SK-N-MC (cell line): ENCODE data around the gene PIK3CB.
"Not testable (repeated sequence)": the region's sequence is repeated elsewhere in the genome, so short reads cannot be mapped to it uniquely, and the experiment has no call there.

ENCODE experiments used
- DNase-seq: peaks from one replicate; pipeline ENCODE4 v3.0.0-alpha.2; 2011; ENCODE audit warnings: low read depth, low spot score
- H3K27ac ChIP-seq: fragments of 200-600 bp; sonication (generic); 2 replicates; pipeline ENCODE4 v1.5.1; 2016; ENCODE audit warnings: mixed run types
- H3K36me3 ChIP-seq: fragments of 200-600 bp; sonication (generic); 2 replicates; pipeline ENCODE4 v1.6.1; 2017; ENCODE audit warnings: antibody characterized with exemption, low read length, mixed read lengths; ENCODE audit not compliant: insufficient read depth
- H3K4me3 ChIP-seq: fragments of 200-600 bp; sonication (generic); 2 replicates; pipeline ENCODE4 v1.5.1; 2016
- H3K9ac ChIP-seq: fragments of 200-600 bp; sonication (generic); 2 replicates; pipeline ENCODE4 v1.8.0; 2017; ENCODE audit warnings: mixed run types, mixed read lengths; ENCODE audit not compliant: insufficient read length
- H3K9me3 ChIP-seq: fragments of 200-600 bp; sonication (generic); 2 replicates; pipeline ENCODE4 v1.6.1; 2017; ENCODE audit warnings: low read depth, mild to moderate bottlenecking, antibody characterized with exemption, low read length, moderate library complexity, mixed read lengths
- EZH2 ChIP-seq: fragments of 200-600 bp; sonication (generic); IDR thresholded peaks from one replicate; pipeline ENCODE4 v1.6.1; 2017; ENCODE audit warnings: antibody characterized with exemption
- FOXP2 ChIP-seq: optimal IDR thresholded peaks from 2 replicates; pipeline ENCODE3; 2011; ENCODE audit warnings: mild to moderate bottlenecking, moderate library complexity; ENCODE audit not compliant: insufficient read depth; ENCODE audit errors: extremely low read length, control extremely low read depth
- POLR2AphosphoS5 ChIP-seq: IDR thresholded peaks from 2 replicates; pipeline ENCODE4 v1.6.1; 2012; ENCODE audit warnings: mild to moderate bottlenecking, low read depth, low read length, borderline replicate concordance

PIK3CB gene

DNA sequence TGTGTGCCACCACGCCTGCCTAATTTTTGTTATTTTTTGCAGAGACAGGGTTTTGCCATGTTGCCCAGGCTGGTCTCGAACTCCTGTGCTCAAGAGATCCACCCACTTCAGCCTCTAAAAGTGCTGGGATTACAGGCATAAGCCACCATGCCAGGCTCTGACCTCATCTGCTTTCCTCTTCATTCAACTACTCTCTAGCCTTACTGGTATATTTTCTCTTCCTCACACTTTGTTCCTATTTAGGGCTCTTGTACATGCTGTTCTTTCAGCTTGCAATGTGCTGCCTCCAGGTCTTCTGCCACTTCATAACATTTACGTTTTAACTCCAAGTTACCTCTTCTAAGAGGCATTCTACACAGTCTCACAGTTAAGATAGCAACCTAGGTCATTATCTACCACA lies 34.9 kb downstream of the PIK3CB start:
- no peak overlapping the region for H3K9ac ChIP-seq
- no peaks in the 10 kb centered on the region for H3K36me3 ChIP-seq
- DNase-seq, result no peak
- no peak for TF ChIP-seq EZH2
- no peak for TF ChIP-seq POLR2AphosphoS5
- no peak for TF ChIP-seq FOXP2
- H3K27ac ChIP-seq, result no peak overlapping the region
- no peak overlapping the region for H3K4me3 ChIP-seq
- H3K9me3 ChIP-seq, result no peaks in the 10 kb centered on the region

DNA sequence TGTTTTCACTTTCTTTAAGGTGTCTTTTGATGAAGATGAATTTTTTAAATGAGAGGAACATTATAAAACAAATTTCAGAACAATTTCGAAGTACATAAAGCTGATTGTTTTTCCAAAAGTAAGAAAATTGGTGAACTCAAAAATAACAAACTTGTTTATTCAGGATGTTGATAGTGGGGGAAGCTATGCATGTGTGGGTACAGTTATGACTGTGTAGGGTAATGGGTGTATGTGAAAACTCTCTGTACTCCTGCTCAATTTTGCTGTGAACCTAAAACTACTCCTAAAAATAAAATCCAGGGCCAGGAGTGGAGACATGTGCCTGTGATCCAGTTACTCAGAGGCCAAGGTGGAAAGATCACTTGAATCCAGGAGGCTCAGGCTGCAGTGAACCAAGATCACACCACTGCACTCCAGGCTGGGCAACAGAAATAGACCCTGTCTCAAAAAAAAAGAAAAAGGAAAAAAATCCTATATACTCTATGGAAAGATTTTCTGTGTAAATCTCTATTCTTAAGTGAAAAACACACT lies 37.2 kb downstream of the PIK3CB start:
- no peak overlapping the region for H3K4me3 ChIP-seq
- no peaks in the 10 kb centered on the region for H3K36me3 ChIP-seq
- H3K9ac ChIP-seq, result no peak overlapping the region
- H3K27ac ChIP-seq, result no peak overlapping the region
- no peaks in the 10 kb centered on the region for H3K9me3 ChIP-seq
- DNase-seq, result no peak
- TF ChIP-seq POLR2AphosphoS5 (no peak), EZH2 (no peak), FOXP2 (no peak)

DNA sequence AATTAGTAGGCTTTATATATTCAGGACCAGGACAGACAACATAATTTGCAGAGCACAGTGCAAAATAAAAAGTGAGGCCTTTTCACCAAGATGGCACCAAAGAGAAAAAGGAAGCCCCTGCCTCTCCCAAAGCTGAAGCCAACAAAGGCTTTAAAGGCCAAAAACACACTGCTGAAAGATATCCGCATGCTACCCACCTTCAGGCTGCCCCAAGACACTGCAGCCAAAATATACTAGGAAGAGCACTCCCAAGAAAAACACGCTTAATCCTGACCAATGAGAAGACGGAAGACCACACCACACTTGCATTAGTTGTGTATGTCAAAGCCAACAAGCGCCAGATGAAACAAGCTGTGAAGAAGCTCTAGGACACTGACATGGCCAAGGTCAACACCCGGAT lies 38.0 kb downstream of the PIK3CB start:
- no peaks in the 10 kb centered on the region for H3K36me3 ChIP-seq

DNA sequence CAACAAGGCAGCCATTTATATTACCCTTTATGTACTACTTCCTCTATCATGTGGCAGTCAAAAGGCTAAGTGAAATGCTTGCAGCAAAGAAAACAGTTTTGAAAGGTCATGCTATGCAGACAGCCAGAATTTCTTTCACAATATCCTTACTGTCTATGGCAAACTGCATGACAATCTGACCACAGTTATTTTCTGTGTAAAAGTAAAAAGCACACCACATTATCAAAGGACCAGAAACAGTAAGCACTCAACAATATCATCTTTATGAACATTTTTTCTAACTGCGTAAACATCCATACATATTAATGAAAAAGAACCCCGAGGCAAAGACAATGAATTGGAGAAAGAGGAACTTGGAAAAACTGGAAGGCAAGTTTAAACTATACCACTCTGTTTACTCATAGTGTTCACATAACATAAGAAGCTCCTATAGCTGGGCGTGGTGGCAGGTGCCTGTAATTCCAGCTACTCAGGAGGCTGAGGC lies 47.9 kb downstream of the PIK3CB start:
- Histone ChIP-seq H3K4me3 (peak overlapping the region; percentile 56), H3K9me3 (no peaks in the 10 kb centered on the region), H3K9ac (no peak overlapping the region), H3K36me3 (no peaks in the 10 kb centered on the region), H3K27ac (peak overlapping the region; percentile 59)
- DNase-seq, result peak; percentile 55
- TF ChIP-seq FOXP2, result no peak
- no peak for TF ChIP-seq POLR2AphosphoS5
- TF ChIP-seq EZH2, result no peak

More for the DNA sequence above, 38.0 kb downstream of the PIK3CB start:
- H3K4me3 ChIP-seq, result no peak overlapping the region
- no peak overlapping the region for H3K9ac ChIP-seq
- DNase-seq, result no peak
- H3K27ac ChIP-seq, result no peak overlapping the region
- no peaks in the 10 kb centered on the region for H3K9me3 ChIP-seq
- no peak for TF ChIP-seq EZH2
- no peak for TF ChIP-seq FOXP2
- TF ChIP-seq POLR2AphosphoS5, result no peak

DNA sequence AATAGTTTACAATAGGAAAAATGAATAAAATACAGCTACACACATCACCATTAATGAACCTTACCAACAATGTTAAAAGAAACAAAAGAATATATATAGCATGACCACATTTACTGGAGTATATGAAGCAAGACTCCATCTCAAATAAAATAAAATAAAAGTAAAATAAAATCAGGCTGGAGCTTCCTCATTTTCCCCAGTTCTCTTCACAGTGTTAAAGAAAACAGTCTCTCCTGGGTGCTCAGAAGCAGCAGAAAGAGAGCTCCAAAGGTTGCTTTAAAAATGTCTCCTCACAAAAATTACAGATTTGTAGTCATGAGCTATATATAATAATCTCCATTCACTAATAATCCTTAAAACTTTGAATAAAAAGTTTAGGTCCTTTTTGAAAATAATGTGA lies 48.8 kb downstream of the PIK3CB start:
- no peak for DNase-seq
- no peak overlapping the region for H3K27ac ChIP-seq
- H3K9me3 ChIP-seq, result no peaks in the 10 kb centered on the region
- H3K36me3 ChIP-seq, result no peaks in the 10 kb centered on the region
- TF ChIP-seq FOXP2 (no peak), EZH2 (no peak), POLR2AphosphoS5 (no peak)
- H3K4me3 ChIP-seq, result no peak overlapping the region
- H3K9ac ChIP-seq, result no peak overlapping the region

DNA sequence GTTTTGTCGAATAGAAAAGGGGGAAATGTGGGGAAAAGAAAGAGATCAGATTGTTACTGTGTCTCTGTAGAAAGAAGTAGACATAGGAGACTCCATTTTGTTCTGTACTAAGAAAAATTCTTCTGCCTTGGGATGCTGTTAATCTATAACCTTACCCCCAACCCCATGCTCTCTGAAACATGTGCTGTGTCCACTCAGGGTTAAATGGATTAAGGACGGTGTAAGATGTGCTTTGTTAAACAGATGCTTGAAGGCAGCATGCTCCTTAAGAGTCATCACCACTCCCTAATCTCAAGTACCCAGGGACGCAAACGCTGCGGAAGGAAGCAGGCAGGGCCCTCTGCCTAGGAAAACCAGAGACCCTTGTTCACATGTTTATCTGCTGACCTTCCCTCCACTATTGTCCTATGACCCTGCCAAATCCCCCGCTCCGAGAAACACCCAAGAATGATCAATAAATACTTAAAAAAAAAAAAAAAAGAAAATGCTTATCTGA lies 49.3 kb downstream of the PIK3CB start:
- not testable (repeated sequence) for H3K27ac ChIP-seq, DNase-seq, H3K36me3 ChIP-seq

DNA sequence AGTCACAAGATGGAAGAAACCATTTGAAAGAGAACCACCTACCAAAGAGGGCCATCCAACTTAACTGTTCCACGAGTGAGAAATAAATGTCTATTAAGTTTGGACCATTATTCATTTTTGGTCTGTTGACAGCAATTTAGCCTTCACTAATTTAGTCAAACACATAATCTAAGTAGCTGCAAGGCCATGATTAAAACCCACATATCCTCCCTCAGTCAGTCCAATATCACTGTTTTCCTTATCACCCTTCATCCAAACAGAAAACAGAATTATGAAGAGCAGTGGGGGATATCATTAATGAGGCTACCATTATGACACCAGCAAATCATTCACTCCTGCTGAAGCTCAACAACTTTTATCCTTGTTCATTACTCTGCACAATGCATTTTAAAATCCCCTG lies 52.0 kb downstream of the PIK3CB start:
- TF ChIP-seq POLR2AphosphoS5, result no peak
- TF ChIP-seq EZH2, result no peak
- no peak for TF ChIP-seq FOXP2
- no peak overlapping the region for H3K27ac ChIP-seq
- no peak for DNase-seq
- H3K36me3 ChIP-seq, result no peaks in the 10 kb centered on the region
- no peak overlapping the region for H3K4me3 ChIP-seq
- no peak overlapping the region for H3K9ac ChIP-seq
- H3K9me3 ChIP-seq, result no peaks in the 10 kb centered on the region

More for the DNA sequence above, 49.3 kb downstream of the PIK3CB start:
- not testable (repeated sequence) for H3K9ac ChIP-seq, H3K4me3 ChIP-seq, H3K9me3 ChIP-seq

DNA sequence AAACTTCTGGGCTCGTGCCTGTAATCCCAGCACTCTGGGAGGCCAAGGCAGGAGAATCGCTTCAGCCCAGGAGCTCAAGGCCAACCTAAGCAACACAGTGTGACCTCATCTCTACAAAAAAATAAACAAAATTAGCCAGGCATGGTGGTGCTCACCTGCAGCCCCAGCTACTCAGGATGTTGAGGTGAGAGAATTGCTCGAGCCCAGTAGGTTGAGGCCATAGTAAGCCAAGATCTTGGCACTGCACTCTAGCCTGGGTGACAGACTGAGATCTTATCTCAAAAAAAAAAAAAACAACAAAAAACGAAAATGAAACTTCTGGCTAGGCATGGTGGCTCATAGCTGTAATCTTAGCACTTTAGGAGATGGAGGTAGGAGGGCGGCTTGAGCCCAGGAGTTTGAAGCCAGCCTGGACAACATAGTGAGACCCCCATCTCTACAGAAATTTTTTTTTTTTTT lies 53.7 kb downstream of the PIK3CB start:
- H3K9ac ChIP-seq, result no peak overlapping the region
- no peak for TF ChIP-seq EZH2
- no peak for TF ChIP-seq POLR2AphosphoS5
- no peak for TF ChIP-seq FOXP2
- H3K9me3 ChIP-seq, result no peaks in the 10 kb centered on the region
- DNase-seq, result no peak
- no peak overlapping the region for H3K4me3 ChIP-seq
- no peaks in the 10 kb centered on the region for H3K36me3 ChIP-seq
- H3K27ac ChIP-seq, result no peak overlapping the region

DNA sequence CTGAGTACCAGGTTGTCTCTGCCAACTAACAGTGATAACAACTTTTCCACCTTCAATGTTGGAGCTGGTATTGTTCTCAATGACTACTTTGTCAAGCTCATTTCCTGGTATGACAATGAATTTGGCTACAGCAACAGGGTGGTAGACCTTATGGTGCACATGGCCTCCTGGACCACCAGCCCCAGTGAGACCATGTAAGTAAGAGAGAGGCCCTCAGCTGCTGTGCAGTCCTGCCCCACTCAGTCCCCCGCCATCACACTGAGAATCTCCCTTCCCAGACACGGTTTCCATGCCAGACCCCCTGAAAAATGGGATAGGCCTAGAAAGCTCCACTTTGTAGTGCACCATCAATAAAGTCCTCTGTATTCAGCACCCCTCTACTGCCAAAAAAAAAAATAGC lies 56.1 kb downstream of the PIK3CB start:
- Histone ChIP-seq H3K9me3 (no peaks in the 10 kb centered on the region), H3K9ac (no peak overlapping the region), H3K36me3 (no peaks in the 10 kb centered on the region), H3K4me3 (no peak overlapping the region), H3K27ac (no peak overlapping the region)
- DNase-seq, result no peak
- TF ChIP-seq EZH2 (no peak), FOXP2 (no peak), POLR2AphosphoS5 (no peak)
